WERI-Rb-1 (cell line): ENCODE data around the gene FBXO21.
"Not testable (repeated sequence)": the region's sequence is repeated elsewhere in the genome, so short reads cannot be mapped to it uniquely, and the experiment has no call there.

Experiments
- DNase-seq: peaks from one replicate; pipeline ENCODE4 v3.0.0-alpha.2; 2020
- H3K27ac ChIP-seq: fragments of 250-450 bp; sonication (Bioruptor Pico); 2 replicates; pipeline ENCODE4 v1.5.1; 2020; ENCODE audit warnings: mild to moderate bottlenecking, moderate library complexity
- H3K27me3 ChIP-seq: fragments of 250-450 bp; sonication (Bioruptor Pico); 2 replicates; pipeline ENCODE4 v1.5.1; 2021; ENCODE audit warnings: mild to moderate bottlenecking, low read depth, moderate library complexity; ENCODE audit not compliant: insufficient read depth, severe bottlenecking
- H3K36me3 ChIP-seq: fragments of 250-450 bp; sonication (Bioruptor Pico); 2 replicates; pipeline ENCODE4 v1.5.1; 2020; ENCODE audit warnings: mild to moderate bottlenecking, moderate library complexity
- H3K4me3 ChIP-seq: 2 replicates; pipeline ENCODE4 v1.5.1; 2011; ENCODE audit warnings: low read depth, mild to moderate bottlenecking, control low read depth, low read length
- H3K9me3 ChIP-seq: fragments of 250-450 bp; sonication (Bioruptor Pico); 2 replicates; pipeline ENCODE4 v1.5.1; 2021; ENCODE audit warnings: mild to moderate bottlenecking, moderate library complexity; ENCODE audit not compliant: severe bottlenecking
- TF ChIP-seq, protein P1 (sequence below): IDR thresholded peaks from 2 replicates; pipeline ENCODE4 v1.5.1; 2011; ENCODE audit warnings: low read depth, mild to moderate bottlenecking, control low read depth, inconsistent platforms, low read length

FBXO21 gene

DNA sequence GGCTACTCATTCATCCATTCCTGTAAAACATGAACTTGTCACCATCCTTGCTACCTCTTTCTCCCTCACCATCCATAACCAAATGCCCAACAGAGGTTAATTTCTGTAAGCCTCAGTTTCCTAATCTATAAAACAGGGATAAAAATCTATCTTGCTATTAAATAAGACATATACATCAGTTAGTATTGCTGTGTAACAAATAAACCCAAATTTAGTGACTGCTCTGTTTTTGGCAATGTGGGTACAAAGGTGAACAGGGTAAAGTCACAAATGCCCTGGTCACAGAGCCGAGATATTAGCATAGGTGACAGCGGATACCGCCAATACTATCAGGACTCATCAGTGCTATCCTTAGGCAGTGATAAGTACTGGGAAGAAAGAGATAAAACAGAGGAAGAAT is 3.6 kb upstream of the FBXO21 start:
- H3K36me3 ChIP-seq = no peaks in the 10 kb centered on the region
- TF ChIP-seq, protein P1, sequence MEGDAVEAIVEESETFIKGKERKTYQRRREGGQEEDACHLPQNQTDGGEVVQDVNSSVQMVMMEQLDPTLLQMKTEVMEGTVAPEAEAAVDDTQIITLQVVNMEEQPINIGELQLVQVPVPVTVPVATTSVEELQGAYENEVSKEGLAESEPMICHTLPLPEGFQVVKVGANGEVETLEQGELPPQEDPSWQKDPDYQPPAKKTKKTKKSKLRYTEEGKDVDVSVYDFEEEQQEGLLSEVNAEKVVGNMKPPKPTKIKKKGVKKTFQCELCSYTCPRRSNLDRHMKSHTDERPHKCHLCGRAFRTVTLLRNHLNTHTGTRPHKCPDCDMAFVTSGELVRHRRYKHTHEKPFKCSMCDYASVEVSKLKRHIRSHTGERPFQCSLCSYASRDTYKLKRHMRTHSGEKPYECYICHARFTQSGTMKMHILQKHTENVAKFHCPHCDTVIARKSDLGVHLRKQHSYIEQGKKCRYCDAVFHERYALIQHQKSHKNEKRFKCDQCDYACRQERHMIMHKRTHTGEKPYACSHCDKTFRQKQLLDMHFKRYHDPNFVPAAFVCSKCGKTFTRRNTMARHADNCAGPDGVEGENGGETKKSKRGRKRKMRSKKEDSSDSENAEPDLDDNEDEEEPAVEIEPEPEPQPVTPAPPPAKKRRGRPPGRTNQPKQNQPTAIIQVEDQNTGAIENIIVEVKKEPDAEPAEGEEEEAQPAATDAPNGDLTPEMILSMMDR = no peak

DNA sequence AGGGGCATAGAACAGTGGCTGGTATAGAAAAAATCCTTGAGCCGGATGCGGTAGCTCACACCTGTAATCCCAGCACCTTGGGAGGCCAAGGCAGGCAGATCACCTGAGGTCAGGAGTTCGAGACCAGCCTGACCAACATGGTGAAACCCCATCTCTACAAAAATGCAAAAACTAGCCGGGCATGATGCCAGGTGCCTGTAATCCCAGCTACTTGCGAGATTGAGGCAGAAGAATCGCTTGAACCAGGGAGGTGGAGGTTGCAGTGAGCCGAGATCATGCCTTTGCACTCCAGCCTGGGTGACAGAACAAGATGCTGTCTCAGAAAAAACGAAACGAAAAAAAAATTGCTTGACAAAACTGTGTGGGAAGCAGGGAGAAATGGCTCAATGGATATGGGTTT is 2.3 kb upstream of the FBXO21 start:
- not testable (repeated sequence) for H3K9me3 ChIP-seq, H3K4me3 ChIP-seq, H3K27ac ChIP-seq, H3K27me3 ChIP-seq, H3K36me3 ChIP-seq, DNase-seq

More for the DNA sequence above, 3.6 kb upstream of the FBXO21 start:
- Histone ChIP-seq H3K4me3 (no peak overlapping the region), H3K27me3 (no peaks in the 10 kb centered on the region), H3K27ac (no peak overlapping the region), H3K9me3 (peaks cover 4% of the 10 kb centered on the region)
- no peak for DNase-seq

DNA sequence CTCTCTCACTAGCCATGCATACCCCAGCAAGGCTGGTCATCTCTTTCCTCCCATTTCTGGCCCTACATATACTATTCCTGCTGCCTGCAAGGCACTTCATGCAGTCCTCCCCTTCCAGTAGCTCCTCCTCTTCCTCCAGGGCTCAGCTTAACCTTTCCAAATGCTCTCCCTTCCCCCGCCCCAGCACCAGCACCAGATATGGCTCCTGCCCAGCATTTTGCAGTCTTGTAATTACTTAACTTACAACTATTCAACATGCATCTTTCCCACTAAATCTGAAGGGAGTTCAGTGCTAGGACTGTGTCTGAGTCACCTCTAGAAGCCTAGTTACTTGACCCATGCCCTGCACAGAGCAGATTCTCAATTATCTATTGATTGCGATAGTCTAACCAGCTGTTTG is 1.8 kb upstream of the FBXO21 start:
- Histone ChIP-seq H3K27me3 (no peaks in the 10 kb centered on the region), H3K9me3 (peaks cover 4% of the 10 kb centered on the region), H3K4me3 (no peak overlapping the region), H3K36me3 (peaks cover 9% of the 10 kb centered on the region), H3K27ac (no peak overlapping the region)
- no peak for DNase-seq
- TF ChIP-seq, protein P1 = no peak

DNA sequence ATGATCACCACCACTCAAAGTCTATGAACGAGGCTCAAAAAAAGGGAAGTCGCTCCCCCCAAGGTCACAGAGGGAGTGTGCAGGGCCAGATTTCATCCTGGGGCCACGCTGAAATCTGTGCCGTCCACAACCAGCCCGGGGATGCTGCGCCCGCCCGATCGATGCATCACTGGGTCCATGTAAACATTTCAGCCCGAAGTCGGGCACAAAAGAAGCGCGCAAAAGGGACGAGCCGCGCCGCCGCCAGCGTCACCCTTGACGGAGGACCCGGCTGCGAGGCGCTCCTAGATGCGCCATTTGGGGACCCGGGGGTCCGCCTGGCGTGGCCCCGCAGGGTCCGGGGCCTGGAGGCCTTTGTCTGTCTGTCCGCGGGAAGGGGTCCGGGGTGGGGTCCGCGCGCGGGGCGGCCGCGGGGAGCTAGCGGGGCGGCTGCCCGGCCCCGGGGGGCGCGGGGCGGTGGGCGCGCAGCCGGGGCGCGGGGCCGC is 503 bp downstream of the FBXO21 start:
- Histone ChIP-seq H3K27me3 (no peaks in the 10 kb centered on the region), H3K36me3 (peaks cover 32% of the 10 kb centered on the region), H3K27ac (peak overlapping the region; percentile 78), H3K9me3 (peaks cover 4% of the 10 kb centered on the region), H3K4me3 (peak overlapping the region; percentile 92)
- DNase-seq = peak; percentile 29
- TF ChIP-seq, protein P1 = no peak

DNA sequence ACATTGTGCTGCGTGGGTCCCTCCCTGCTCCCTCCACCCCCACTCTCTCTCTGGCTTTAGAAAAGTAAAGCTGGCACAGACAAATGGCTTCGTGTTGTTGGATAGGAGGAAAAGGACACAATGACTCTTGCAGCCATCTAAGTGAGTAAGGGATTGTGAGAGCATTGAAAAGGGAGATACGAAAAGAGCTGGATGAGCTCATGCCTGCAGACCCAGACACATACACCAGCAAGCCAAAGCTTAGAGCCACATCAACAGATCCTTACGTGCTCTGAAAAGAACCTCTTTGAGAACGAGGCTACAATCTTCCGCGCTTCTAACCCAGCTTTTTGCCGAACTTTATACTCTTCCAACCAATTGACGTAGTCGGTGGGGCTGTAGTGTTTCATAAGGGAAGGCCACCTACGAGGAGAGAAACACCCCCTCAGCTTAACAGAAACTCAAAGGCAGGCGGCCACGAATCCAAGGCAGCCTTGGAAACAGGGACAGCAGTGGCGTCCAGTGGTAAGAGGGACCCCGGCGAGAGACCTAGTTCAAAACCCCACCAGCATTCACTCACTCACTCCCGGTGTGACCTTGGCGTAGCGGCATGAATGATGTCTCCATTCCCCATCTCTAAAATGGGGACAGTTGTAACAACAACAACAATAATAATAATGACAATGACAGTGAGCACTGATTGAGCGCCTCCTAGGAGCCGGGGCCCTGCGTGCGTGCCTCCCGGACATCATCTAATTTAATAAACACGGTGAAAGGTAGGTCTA is 1.1 kb downstream of the FBXO21 start:
- Histone ChIP-seq H3K36me3 (peaks cover 38% of the 10 kb centered on the region), H3K27me3 (no peaks in the 10 kb centered on the region), H3K9me3 (peaks cover 4% of the 10 kb centered on the region), H3K4me3 (peak overlapping the region; percentile 92), H3K27ac (peak overlapping the region; percentile 78)
- TF ChIP-seq, protein P1 = no peak
- no peak for DNase-seq

DNA sequence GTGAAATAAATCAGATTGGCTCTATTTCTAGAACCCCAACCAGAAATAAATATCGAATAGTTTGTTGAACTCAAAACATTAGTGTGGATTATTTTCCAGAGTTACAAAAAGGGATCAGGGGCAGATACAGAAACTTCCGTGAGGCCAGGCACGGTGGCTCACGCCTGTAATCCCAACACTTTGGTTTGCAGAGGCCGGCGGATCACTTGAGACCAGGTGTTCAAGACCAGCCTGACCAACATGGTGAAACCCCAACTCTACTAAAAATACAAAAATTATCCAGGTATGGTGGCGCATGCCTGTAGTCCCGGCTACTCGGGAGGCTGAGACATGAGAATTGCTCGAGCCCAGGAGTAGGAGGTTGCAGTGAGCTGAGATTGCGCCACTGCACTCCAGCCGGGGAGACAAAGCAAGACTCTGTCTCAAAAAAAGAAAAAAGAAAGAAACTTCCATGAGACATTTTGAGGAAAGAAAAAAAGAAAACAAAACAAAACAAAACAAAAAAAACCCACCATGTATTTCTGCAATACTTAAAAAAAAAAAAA is 2.1 kb downstream of the FBXO21 start:
- H3K9me3 ChIP-seq = peaks cover 4% of the 10 kb centered on the region
- H3K4me3 ChIP-seq = no peak overlapping the region
- no peak for DNase-seq
- no peak overlapping the region for H3K27ac ChIP-seq
- TF ChIP-seq, protein P1 = no peak
- no peaks in the 10 kb centered on the region for H3K27me3 ChIP-seq
- peaks cover 48% of the 10 kb centered on the region for H3K36me3 ChIP-seq
